Progenitor cell of endocrine pancreas (in vitro differentiated cells): ENCODE measurements around the gene PDC. TPM values are rescaled to one million over a fixed set of nuclear protein-coding genes. Genes with fewer than 3 reads are reported as not detected.

Source experiments
- DNase-seq: peaks from one replicate; pipeline ENCODE4 v3.0.0; 2021; ENCODE audit warnings: low spot score; ENCODE audit not compliant: unreplicated experiment
- H3K27ac Mint-ChIP-seq: 2 replicates; pipeline ENCODE4 v1.8.0; 2021; ENCODE audit warnings: mild to moderate bottlenecking, moderate library complexity, mixed read lengths
- H3K27me3 Mint-ChIP-seq: 2 replicates; pipeline ENCODE4 v1.8.0; 2021; ENCODE audit warnings: mixed read lengths
- H3K36me3 Mint-ChIP-seq: 2 replicates; pipeline ENCODE4 v1.8.0; 2022; ENCODE audit warnings: mixed read lengths; ENCODE audit not compliant: insufficient read depth
- H3K4me1 Mint-ChIP-seq: 2 replicates; pipeline ENCODE4 v1.8.0; 2021; ENCODE audit warnings: low read depth, mixed read lengths
- H3K4me3 Mint-ChIP-seq: 2 replicates; pipeline ENCODE4 v1.8.0; 2021; ENCODE audit warnings: low read depth, mild to moderate bottlenecking, moderate library complexity, mixed read lengths
- H3K9me3 Mint-ChIP-seq: 2 replicates; pipeline ENCODE4 v1.8.0; 2021; ENCODE audit warnings: low read depth, mixed read lengths
- total RNA-seq: library from RNA; stranded (reverse); gene quantifications from 2 replicates; pipeline ENCODE4 v1.2.1, GENCODE V29; 2021
- TF ChIP-seq, protein P1 (sequence below): fragments of 200-600 bp; sonication (generic); IDR thresholded peaks from one replicate; pipeline ENCODE4 v1.5.0; 2021; ENCODE audit warnings: antibody characterized with exemption, mild to moderate bottlenecking; ENCODE audit not compliant: unreplicated experiment

PDC gene
- total RNA-seq, 1 donor from 2014 or later: not detected

DNA sequence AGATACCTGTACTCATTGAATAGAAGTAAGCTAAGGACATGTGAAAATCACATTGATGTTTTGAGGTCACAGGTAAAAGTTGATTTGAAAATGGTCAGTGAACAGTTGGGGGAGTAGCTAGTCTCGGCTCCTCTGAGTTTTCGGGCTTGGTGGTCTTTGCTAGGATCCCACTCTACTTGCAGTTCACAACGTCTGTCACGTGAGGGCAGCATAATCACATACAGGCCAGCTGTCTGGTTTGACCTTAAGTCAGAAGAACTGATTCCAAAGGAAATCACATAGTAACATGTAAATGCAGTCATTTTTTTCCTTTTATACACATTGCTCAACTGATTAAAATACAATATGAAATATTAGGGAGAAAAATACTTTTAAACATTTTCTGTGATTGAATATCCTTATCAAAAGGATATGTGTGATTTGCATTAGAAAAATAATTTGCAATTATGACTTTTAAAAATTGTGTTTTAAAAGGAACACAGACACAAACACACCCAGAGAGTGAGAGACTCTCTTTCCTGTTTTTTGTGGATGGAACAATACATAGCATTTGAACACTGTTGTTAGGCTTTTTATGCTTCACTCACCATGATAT is 21.8 kb upstream of the PDC start:
- no peaks in the 10 kb centered on the region for H3K36me3 Mint-ChIP-seq
- H3K4me3 Mint-ChIP-seq: no peak overlapping the region
- no peaks in the 10 kb centered on the region for H3K4me1 Mint-ChIP-seq
- TF ChIP-seq, protein P1, sequence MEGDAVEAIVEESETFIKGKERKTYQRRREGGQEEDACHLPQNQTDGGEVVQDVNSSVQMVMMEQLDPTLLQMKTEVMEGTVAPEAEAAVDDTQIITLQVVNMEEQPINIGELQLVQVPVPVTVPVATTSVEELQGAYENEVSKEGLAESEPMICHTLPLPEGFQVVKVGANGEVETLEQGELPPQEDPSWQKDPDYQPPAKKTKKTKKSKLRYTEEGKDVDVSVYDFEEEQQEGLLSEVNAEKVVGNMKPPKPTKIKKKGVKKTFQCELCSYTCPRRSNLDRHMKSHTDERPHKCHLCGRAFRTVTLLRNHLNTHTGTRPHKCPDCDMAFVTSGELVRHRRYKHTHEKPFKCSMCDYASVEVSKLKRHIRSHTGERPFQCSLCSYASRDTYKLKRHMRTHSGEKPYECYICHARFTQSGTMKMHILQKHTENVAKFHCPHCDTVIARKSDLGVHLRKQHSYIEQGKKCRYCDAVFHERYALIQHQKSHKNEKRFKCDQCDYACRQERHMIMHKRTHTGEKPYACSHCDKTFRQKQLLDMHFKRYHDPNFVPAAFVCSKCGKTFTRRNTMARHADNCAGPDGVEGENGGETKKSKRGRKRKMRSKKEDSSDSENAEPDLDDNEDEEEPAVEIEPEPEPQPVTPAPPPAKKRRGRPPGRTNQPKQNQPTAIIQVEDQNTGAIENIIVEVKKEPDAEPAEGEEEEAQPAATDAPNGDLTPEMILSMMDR: peak; percentile 90
- H3K27me3 Mint-ChIP-seq: peaks cover 3% of the 10 kb centered on the region
- H3K9me3 Mint-ChIP-seq: no peaks in the 10 kb centered on the region
- DNase-seq: peak; percentile 51
- no peak overlapping the region for H3K27ac Mint-ChIP-seq

DNA sequence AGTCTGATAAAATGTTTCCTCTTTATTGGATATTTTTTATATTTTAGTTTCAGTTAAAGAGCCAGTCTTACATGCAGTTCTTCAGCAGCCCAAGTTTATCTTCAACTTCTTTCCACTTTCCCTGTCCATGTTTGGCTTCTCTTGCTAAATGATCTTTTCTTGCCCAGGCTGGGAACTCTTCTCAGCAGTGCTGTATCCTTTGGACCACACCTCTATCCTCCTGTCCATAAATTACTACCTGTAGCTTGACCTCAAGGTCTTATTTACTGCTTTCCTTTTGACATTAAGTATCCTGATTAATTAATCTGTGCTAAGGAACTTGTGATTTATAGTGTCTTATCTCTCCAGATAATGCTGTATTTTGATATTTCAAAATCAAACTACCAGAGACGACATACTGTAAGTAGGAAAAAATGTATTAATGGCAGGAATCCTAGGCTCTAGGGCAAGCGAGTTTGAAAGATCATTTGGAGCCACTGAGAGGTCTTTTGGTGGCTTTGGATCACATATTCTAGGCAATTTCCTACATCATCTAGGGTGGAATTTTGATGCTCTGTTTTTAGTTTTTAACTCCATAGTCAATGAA is 20.5 kb upstream of the PDC start:
- H3K4me3 Mint-ChIP-seq: no peak overlapping the region
- peaks cover 3% of the 10 kb centered on the region for H3K27me3 Mint-ChIP-seq
- no peaks in the 10 kb centered on the region for H3K4me1 Mint-ChIP-seq
- no peaks in the 10 kb centered on the region for H3K36me3 Mint-ChIP-seq
- H3K9me3 Mint-ChIP-seq: no peaks in the 10 kb centered on the region
- no peak overlapping the region for H3K27ac Mint-ChIP-seq
- TF ChIP-seq, protein P1: no peak
- DNase-seq: no peak

DNA sequence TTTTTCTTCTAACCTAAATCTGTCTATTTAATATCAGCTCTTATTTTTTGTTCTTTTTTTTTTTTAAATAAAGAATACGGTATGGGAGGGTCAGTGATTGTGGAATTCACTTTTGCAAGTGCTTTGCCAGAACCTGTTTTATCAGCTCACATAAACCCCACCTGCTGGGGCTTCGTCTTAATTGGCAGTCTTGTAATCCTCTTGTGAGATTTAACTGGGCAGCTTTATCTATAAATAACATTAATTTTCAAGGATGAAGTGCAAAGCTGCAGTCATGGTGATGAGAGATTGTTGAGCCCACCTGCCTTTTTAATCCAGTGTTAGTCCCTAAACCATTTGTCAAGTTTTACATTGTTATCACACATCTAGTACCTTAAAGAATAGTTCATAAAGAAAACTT is 18.2 kb upstream of the PDC start:
- Mint-ChIP-seq H3K27me3 (peaks cover 3% of the 10 kb centered on the region), H3K27ac (no peak overlapping the region), H3K9me3 (no peaks in the 10 kb centered on the region)

DNA sequence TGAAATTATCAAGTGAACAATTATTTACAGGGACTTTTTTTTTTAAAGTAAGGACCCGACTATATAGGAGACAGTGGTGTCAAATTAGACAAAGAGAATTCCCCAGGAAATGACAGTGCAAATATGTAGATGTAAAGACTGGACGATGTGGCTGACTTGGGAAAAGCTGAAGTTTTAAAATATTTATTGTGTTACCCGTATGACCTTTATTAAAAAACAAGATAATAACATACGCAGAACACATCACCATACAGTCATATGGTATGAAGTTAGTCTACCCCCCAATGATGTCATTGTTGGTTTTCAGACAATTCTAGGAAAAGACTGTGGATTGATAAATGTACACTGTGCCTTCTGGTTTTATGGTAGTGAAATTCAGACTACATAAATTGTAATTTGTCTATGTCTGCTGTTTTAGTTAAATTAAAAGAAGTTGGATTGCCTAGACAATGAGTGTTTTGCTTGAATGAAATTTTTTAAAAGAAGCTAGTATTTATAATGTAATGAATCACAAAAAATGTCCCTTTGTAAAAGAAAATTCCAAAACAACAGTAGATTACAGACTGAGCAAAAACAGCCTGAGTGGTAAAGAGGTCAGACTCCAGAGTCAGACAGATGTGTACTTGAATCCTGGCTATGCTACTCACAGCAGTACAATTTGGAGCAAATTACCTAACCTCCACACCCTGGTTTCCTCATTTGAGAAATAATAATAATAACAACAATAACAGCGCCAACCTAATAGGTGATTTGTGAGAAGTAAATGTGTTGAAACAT is 15.5 kb upstream of the PDC start:
- TF ChIP-seq, protein P1: no peak
- Mint-ChIP-seq H3K9me3 (no peaks in the 10 kb centered on the region), H3K4me3 (no peak overlapping the region), H3K27ac (no peak overlapping the region), H3K27me3 (peaks cover 3% of the 10 kb centered on the region), H3K4me1 (no peaks in the 10 kb centered on the region), H3K36me3 (no peaks in the 10 kb centered on the region)
- DNase-seq: no peak

More for the DNA sequence above, 18.2 kb upstream of the PDC start:
- Mint-ChIP-seq H3K36me3 (no peaks in the 10 kb centered on the region), H3K4me3 (no peak overlapping the region), H3K4me1 (no peaks in the 10 kb centered on the region)
- DNase-seq: no peak
- TF ChIP-seq, protein P1: no peak

DNA sequence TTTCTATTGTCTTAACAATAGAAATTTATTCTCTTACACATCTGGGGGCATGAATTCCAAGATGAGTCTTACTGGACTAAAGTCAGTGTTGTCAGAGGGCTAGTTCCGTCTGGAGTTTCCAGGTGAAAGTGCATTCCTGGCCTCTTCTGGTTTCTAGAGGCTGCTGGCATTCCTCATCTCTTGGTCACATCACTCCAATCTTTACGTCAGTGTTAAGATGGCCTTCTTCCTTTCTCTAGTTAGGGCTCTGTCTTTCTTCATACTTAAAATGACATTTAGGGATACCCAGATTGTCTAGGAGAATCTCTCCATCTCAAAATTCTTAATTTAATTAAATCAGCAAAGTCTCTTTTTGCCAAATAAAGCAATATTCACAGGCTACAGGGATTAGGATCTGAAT is 13.3 kb upstream of the PDC start:
- Mint-ChIP-seq H3K36me3 (no peaks in the 10 kb centered on the region), H3K4me3 (no peak overlapping the region), H3K9me3 (no peaks in the 10 kb centered on the region), H3K27ac (no peak overlapping the region), H3K4me1 (no peaks in the 10 kb centered on the region), H3K27me3 (peaks cover 3% of the 10 kb centered on the region)
- TF ChIP-seq, protein P1: no peak
- DNase-seq: no peak
